MM.1S (cell line): ENCODE measurements around the gene ARFGAP1.

Experiments used
- DNase-seq: peaks from one replicate; pipeline ENCODE4 v3.0.0-alpha.2; 2015
- H2AFZ ChIP-seq: fragments of 300-600 bp; sonication (generic); 2 replicates; pipeline ENCODE4 v1.6.0; 2016; ENCODE audit warnings: antibody characterized with exemption, low read length
- H3F3A ChIP-seq: fragments of 300-600 bp; sonication (generic); 2 replicates; pipeline ENCODE4 v1.6.1; 2016; ENCODE audit warnings: mild to moderate bottlenecking, antibody characterized with exemption, low read length, moderate library complexity, mixed read lengths; ENCODE audit not compliant: insufficient read depth
- H3K27ac ChIP-seq: fragments of 300-600 bp; sonication (generic); 2 replicates; pipeline ENCODE4 v1.5.1; 2016; ENCODE audit warnings: mild to moderate bottlenecking, low read length
- H3K27me3 ChIP-seq: fragments of 300-600 bp; sonication (generic); replicated peaks from 2 replicates; pipeline ENCODE4 v1.6.0; 2016; ENCODE audit warnings: low read length; ENCODE audit not compliant: insufficient read depth
- H3K36me3 ChIP-seq: fragments of 300-600 bp; sonication (generic); replicated peaks from 2 replicates; pipeline ENCODE4 v1.6.1; 2016; ENCODE audit warnings: mild to moderate bottlenecking, low read length, mixed read lengths; ENCODE audit not compliant: insufficient read depth
- H3K4me1 ChIP-seq: fragments of 300-600 bp; sonication (generic); 2 replicates; pipeline ENCODE4 v1.6.1; 2016; ENCODE audit warnings: low read length, mixed read lengths
- H3K4me2 ChIP-seq: fragments of 300-600 bp; sonication (generic); 2 replicates; pipeline ENCODE4 v1.6.0; 2016; ENCODE audit warnings: low read depth, low read length
- H3K4me3 ChIP-seq: fragments of 300-600 bp; sonication (generic); 2 replicates; pipeline ENCODE4 v1.5.1; 2016; ENCODE audit warnings: low read length, mixed read lengths
- H3K79me2 ChIP-seq: fragments of 300-600 bp; sonication (generic); 2 replicates; pipeline ENCODE4 v1.6.1; 2016; ENCODE audit warnings: mixed run types, low read length, mixed read lengths
- H3K9ac ChIP-seq: fragments of 300-600 bp; sonication (generic); 2 replicates; pipeline ENCODE4 v1.6.1; 2016; ENCODE audit warnings: low read length, mixed read lengths
- H3K9me2 ChIP-seq: fragments of 300-600 bp; sonication (generic); replicated peaks from 2 replicates; pipeline ENCODE4 v1.6.1; 2016; ENCODE audit warnings: mild to moderate bottlenecking, low read length, mixed read lengths; ENCODE audit not compliant: insufficient read depth
- H3K9me3 ChIP-seq: fragments of 300-600 bp; sonication (generic); replicated peaks from 2 replicates; pipeline ENCODE4 v1.6.1; 2016; ENCODE audit warnings: mild to moderate bottlenecking, low read length, mixed read lengths; ENCODE audit not compliant: insufficient read depth
- H4K20me1 ChIP-seq: fragments of 300-600 bp; sonication (generic); 2 replicates; pipeline ENCODE4 v1.6.1; 2016; ENCODE audit warnings: mild to moderate bottlenecking, low read length, moderate library complexity, mixed read lengths; ENCODE audit not compliant: insufficient read depth
- EZH2 ChIP-seq: fragments of 300-600 bp; sonication (generic); optimal IDR thresholded peaks from 2 replicates; pipeline ENCODE3; 2017; ENCODE audit warnings: low read depth, mild to moderate bottlenecking, antibody characterized with exemption, low read length, mixed read lengths
- EZH2phosphoT487 ChIP-seq: fragments of 300-600 bp; sonication (generic); IDR thresholded peaks from 2 replicates; pipeline ENCODE4 v1.6.1; 2018; ENCODE audit warnings: antibody characterized with exemption, low read length
- TF ChIP-seq, protein P1 (sequence below): fragments of 300-600 bp; sonication (generic); IDR thresholded peaks from 2 replicates; pipeline ENCODE4 v1.5.1; 2016; ENCODE audit warnings: antibody characterized with exemption, low read length, mixed read lengths

ARFGAP1 gene

DNA sequence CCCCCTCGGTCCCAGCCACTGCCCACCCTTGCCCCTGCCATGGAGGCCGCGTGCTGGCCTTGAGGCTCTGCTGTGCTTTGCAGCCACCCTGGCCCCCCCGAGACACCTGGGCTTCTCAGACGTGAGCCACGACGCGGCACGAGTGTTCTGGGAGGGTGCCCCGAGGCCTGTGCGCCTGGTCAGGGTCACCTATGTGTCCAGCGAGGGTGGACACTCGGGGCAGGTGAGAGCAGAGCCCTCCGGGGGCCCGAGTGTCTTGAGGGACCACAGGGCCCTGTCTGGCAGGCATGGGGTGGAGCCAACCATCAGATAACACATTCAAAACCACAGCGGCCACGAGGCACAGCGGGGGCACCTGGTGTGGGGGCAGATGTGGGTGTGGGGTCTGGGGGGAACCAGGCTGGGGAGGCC lies 39.2 kb downstream of the ARFGAP1 start:
- H3K27me3 ChIP-seq, result peaks cover 90% of the 10 kb centered on the region
- no peaks in the 10 kb centered on the region for H3K36me3 ChIP-seq
- no peak overlapping the region for H2AFZ ChIP-seq
- H4K20me1 ChIP-seq, result no peaks in the 10 kb centered on the region
- no peak overlapping the region for H3K9ac ChIP-seq
- H3K4me2 ChIP-seq, result no peak overlapping the region
- no peak for DNase-seq
- no peak overlapping the region for H3K27ac ChIP-seq
- no peaks in the 10 kb centered on the region for H3K79me2 ChIP-seq
- no peaks in the 10 kb centered on the region for H3K9me2 ChIP-seq
- no peak overlapping the region for H3K4me3 ChIP-seq
- H3F3A ChIP-seq, result no peaks in the 10 kb centered on the region
- no peak for TF ChIP-seq EZH2phosphoT487
- TF ChIP-seq, protein P1, sequence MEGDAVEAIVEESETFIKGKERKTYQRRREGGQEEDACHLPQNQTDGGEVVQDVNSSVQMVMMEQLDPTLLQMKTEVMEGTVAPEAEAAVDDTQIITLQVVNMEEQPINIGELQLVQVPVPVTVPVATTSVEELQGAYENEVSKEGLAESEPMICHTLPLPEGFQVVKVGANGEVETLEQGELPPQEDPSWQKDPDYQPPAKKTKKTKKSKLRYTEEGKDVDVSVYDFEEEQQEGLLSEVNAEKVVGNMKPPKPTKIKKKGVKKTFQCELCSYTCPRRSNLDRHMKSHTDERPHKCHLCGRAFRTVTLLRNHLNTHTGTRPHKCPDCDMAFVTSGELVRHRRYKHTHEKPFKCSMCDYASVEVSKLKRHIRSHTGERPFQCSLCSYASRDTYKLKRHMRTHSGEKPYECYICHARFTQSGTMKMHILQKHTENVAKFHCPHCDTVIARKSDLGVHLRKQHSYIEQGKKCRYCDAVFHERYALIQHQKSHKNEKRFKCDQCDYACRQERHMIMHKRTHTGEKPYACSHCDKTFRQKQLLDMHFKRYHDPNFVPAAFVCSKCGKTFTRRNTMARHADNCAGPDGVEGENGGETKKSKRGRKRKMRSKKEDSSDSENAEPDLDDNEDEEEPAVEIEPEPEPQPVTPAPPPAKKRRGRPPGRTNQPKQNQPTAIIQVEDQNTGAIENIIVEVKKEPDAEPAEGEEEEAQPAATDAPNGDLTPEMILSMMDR, result no peak
- TF ChIP-seq EZH2, result no peak
- H3K9me3 ChIP-seq, result no peaks in the 10 kb centered on the region
- no peaks in the 10 kb centered on the region for H3K4me1 ChIP-seq

DNA sequence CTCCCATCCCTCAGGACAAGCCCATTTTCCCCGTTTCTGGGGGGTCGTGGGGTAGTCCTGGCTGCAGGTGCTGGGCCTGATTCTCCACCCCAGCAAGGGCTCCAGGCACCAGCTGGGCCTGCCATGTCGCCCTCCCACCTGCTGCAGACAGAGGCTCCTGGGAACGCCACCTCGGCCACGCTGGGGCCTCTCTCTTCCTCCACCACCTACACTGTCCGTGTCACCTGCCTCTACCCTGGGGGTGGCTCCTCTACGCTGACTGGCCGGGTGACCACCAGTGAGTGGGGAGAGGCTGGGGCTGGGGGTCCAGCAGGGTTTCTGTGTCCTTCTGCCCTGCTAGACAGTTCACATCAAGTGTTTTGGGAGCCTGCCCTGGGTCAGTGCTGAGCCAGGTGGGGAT lies 39.7 kb downstream of the ARFGAP1 start:
- H3K4me3 ChIP-seq, result no peak overlapping the region
- H3K4me2 ChIP-seq, result no peak overlapping the region
- H3K9me3 ChIP-seq, result no peaks in the 10 kb centered on the region
- H3K36me3 ChIP-seq, result no peaks in the 10 kb centered on the region
- H3K27me3 ChIP-seq, result peaks cover 90% of the 10 kb centered on the region
- no peak for DNase-seq
- H3K79me2 ChIP-seq, result no peaks in the 10 kb centered on the region
- TF ChIP-seq, protein P1, result no peak
- TF ChIP-seq EZH2phosphoT487 (no peak), EZH2 (no peak)
- no peak overlapping the region for H2AFZ ChIP-seq
- H3K9ac ChIP-seq, result no peak overlapping the region
- H3K27ac ChIP-seq, result no peak overlapping the region
- no peaks in the 10 kb centered on the region for H3K4me1 ChIP-seq
- H3F3A ChIP-seq, result no peaks in the 10 kb centered on the region
- no peaks in the 10 kb centered on the region for H4K20me1 ChIP-seq
- H3K9me2 ChIP-seq, result no peaks in the 10 kb centered on the region

DNA sequence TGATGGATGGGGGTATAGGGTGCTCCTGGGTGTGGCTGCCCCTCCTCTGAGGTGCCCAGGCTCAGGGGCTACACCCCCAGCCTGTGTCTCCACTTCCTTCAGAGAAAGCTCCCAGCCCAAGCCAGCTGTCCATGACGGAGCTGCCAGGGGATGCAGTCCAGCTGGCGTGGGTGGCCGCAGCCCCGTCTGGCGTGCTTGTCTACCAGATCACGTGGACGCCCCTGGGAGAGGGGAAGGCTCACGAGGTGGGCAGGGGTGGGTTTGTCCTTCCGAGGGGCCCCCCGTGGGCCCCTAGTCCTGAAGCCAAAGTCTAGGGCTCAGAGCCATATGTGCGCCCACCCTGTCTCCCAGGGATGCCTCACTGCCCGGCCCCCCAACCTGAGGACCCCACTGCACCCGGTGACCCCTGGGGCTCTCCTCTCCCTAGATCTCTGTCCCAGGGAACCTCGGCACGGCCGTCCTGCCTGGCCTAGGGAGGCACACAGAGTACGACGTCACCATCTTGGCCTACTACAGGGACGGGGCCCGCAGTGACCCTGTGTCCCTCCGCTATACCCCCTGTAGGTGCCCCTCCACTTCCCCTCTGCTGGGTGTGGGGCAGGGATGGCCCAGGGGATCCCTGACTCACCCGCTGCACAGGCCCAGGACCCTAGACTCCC lies 40.2 kb downstream of the ARFGAP1 start:
- H3F3A ChIP-seq, result no peaks in the 10 kb centered on the region
- DNase-seq, result no peak
- H3K4me2 ChIP-seq, result no peak overlapping the region

More for the DNA sequence above, 40.2 kb downstream of the ARFGAP1 start:
- Histone ChIP-seq H3K27ac (no peak overlapping the region), H3K4me1 (no peaks in the 10 kb centered on the region), H3K4me3 (no peak overlapping the region), H3K36me3 (no peaks in the 10 kb centered on the region), H2AFZ (no peak overlapping the region), H3K9me3 (no peaks in the 10 kb centered on the region), H4K20me1 (no peaks in the 10 kb centered on the region), H3K79me2 (no peaks in the 10 kb centered on the region), H3K9ac (no peak overlapping the region), H3K27me3 (peaks cover 90% of the 10 kb centered on the region), H3K9me2 (no peaks in the 10 kb centered on the region)
- TF ChIP-seq, protein P1, result no peak
- TF ChIP-seq EZH2phosphoT487, result no peak
- no peak for TF ChIP-seq EZH2
